HG02870 (cell line): ENCODE measurements around the gene PDZD2.
"Not testable (repeated sequence)": the region's sequence is repeated elsewhere in the genome, so short reads cannot be mapped to it uniquely, and the experiment has no call there.

Experiments
- ATAC-seq: cut with Tn5 transposase; IDR thresholded peaks from one replicate; pipeline ENCODE4 v1.9.1; 2021; ENCODE audit warnings: mild to moderate bottlenecking, moderate library complexity; ENCODE audit not compliant: unreplicated experiment

The PDZD2 gene

DNA sequence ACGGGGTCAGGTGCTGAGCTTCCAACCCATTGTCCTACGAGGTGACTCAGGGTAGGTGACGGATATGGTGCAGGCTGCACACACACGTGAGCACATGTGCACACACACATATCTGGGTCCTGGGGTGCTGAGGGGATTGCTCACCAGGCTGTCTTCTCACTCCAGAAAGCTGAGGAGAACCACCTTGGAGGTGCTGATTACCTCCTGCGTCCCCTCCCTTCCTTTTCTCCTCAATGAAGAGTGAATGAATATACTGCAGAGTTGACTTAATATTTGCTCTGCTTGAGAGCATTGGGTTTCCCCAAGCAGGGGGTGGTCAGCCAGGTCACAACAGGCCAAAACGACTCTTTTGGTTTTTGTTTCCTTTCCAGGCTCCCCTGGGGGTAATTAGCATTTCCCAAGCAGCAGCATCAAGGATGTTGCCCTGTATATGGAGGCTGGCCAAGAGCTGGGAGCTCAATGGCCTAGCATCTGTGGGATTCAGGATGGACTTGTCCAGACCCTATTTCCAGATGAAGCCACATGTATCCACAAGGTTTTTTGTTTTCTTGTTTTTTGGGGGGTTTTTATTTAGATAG is 49.7 kb downstream of the PDZD2 start:
- no peak for ATAC-seq

DNA sequence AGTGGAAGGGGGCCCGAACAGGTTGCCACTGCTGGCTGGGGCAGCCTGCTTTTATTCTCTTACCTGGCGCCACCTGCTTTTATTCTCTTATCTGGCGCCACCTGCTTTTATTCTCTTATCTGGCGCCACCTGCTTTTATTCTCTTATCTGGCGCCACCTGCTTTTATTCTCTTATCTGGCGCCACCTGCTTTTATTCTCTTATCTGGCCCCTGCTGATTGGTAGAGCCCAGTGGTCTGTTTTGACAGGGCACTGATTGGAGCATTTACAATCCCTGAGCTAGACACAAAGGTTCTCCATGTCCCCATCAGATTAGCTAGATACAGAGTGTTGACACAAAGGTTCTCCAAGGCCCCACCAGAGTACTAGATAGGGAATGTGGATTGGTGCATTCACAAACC is 52.5 kb downstream of the PDZD2 start:
- ATAC-seq = not testable (repeated sequence)

GRCh38 chr5:31692561-31693221 is 53.8 kb downstream of the PDZD2 start:
- no peak for ATAC-seq

DNA sequence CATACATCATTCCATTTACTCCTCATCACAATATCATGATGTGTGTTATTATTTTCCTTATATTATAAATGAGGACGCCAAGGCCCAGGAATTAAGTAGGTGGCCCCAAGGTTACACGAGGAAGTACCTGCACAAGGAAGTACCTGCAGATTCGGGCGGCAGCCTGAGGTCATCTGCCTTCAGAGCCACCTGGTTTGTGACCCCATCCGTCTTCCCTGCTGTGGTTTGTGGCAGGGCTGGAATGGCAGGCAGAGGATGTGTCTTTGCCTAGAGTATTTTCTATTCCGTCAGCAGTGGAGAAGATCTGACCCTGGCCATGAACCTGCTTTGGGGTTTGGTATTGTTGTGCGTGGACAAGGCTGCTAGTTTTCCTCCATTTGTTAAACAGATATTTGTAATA is 59.7 kb downstream of the PDZD2 start:
- no peak for ATAC-seq

DNA sequence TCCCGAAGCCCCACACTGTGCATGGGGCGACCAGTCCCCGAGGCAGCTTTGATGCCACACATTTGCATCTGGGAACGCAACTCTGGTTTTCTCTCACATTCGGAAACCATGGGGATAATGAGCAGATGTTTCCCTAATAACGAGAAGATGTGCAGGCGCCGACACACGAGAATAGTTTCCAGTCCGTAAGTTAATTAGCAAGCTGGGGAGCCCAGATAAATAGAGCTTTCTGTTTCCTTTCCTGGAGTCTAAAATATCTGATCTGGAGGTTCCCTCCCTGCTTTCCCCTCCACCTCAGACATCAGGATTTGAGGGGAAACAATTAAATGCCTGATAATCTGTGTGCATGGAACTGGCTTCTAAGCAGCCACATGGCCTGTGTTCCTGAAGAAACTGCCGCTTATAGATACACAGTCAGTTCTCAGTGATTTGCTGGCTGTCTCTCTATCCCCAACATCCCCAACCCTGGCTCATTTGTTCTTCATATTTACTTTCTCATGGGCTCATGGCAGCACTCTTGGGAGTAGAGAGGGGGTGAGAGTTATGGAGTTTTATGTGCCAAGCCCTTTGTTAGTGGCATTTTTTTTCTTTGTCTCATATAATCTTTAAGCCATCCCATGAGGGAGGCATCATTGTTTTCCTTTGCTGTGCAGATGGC is 62.8 kb downstream of the PDZD2 start:
- ATAC-seq = no peak

GRCh38 chr5:31702712-31703111 is 63.8 kb downstream of the PDZD2 start:
- ATAC-seq = no peak

DNA sequence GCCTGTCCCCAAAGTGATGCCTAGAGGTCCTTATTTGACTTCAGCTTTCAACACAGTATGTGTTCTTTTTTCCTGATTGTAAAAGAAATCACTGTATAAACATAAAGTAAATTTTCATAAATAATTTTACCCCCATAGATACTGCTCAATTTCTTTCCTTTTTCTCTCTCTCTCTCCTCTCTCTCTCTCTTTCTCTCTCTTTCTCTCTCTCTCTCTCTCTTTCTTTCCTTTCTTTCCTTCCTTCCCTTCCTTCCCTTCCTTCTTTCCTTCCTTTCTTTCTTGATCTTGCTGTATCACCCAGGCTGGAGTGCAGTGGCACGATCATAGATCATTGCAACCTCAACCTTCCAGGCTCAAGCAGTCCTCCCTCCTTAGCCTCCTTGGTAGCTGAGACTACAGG is 64.8 kb downstream of the PDZD2 start:
- ATAC-seq = no peak

GRCh38 chr5:31706186-31706585 is 67.3 kb downstream of the PDZD2 start:
- ATAC-seq = no peak

- ATAC-seq = no peak
These were observed 68.4 kb downstream of the PDZD2 start for GRCh38 chr5:31707329-31707728.

DNA sequence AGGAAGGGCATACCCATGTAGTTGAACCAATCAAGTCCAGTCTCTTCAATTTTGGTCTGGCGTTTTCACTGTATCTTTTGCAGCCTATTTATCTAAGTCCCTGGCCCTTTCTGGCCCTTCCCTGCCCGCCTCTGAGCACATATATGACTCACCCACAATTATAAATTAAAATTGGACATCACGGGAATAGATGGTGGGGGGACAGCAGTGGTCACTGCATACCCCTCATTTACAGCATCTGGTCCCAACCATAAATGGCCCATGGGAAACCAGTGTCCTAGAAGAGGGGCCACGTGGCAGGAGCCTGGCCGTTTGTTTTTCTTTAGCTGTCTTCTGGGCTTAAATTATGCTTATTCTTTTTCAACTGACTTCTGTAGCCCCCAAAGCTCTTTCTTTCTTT is 69.2 kb downstream of the PDZD2 start:
- no peak for ATAC-seq

GRCh38 chr5:31711363-31711762 is 72.4 kb downstream of the PDZD2 start:
- no peak for ATAC-seq

DNA sequence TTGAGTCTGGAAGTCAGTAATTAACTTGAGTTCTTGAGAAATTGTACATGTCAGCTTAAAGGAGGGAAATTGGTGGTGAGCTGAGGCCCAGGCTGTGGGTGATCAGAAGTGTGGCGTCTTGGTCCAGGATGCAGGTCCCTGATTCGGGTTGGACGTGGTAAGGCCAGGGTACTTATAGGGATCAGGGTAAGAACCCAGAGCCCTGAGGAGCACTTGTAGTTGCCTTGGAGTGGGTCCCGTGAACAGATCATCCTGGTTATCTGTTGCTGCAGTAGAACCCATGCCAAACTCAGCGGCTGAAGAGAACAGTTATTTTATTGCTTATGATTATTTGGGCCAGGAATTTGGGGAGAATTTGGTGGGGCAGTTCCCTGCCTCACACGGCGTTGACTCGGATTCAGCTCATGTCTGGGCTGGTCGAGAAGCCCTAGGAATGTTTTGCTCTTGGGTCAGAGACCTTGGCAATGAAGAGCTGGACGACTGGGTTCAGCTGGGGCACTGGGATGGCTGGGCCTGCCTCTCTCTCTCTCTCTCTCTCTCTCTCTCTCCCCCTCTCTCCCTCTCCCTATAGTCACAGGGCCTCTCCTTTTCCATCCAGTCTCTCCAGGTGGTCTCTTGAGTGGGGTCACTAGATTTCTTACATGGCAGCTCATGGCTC is 73.1 kb downstream of the PDZD2 start:
- no peak for ATAC-seq

DNA sequence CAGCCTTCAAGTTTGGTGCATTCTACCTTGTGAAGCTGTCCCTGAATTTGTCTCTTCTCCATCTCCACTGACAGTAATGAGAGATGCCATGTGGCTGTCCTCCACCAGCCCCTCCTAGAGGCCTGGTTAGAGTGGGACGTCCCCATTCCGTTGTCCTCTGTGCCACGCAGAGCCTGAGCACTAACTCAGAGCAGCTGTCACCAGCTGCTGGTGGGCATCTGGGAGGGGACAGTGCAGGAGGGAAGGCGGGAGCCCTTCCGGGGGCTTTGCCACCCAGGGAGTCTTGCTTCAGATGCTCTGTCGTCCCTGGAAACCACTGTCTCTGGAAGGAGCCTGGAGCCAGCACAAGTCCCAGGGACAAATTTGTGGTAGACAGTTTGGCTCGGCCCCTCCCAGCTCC is 78.6 kb downstream of the PDZD2 start:
- no peak for ATAC-seq

- no peak for ATAC-seq
These were observed 81.1 kb downstream of the PDZD2 start for GRCh38 chr5:31720004-31720403.

DNA sequence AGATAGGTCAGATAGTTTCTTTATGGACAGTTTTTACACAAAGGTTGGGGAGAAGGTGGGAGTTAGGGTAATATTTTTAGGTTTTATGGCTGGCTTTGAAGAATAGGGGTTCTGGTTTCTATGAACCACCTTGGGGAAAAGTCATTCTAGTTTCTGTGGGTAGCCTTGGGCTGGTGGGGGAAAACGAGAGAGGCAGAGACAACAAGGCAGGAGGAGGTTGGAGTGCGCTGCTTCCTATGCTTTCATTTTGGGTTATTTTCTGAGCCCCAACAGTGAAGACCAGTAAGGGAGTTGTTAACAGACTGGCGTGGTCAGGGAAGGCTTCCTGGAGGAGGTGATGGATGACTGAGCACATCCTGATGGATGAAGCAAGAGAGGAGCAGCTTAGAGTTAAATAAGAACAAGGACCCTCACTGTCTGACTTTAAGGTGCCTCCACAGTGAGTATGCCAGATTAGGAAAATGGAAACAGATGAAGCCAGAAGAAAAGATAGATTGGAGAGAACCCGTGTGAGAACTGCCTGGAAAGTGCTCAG is 81.9 kb downstream of the PDZD2 start:
- no peak for ATAC-seq

GRCh38 chr5:31722111-31722510 is 83.2 kb downstream of the PDZD2 start:
- no peak for ATAC-seq

DNA sequence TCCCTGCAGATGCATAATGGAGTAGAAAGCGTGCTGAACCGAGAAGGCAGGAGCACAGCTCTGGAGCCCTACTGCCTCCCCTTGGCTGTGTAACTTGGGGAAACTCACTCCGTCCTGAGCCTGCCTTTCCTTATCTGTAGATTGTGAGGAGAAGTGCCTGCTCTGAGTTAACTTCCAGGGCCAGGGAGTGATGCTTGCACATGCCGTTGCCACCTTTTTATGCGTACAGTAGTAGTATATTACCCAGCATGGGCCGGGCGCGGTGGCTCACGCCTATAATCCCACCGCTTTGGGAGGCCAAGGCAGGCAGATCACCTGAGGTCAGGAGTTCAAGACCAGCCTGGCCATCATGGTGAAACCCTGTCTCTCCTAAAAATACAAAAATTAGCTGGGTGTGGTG is 87.1 kb downstream of the PDZD2 start:
- no peak for ATAC-seq

- ATAC-seq = no peak
These were observed 88.0 kb downstream of the PDZD2 start for GRCh38 chr5:31726952-31727351.

- ATAC-seq = no peak
These were observed 89.1 kb downstream of the PDZD2 start for GRCh38 chr5:31728039-31728438.

- ATAC-seq = not testable (repeated sequence)
These were observed 89.9 kb downstream of the PDZD2 start for GRCh38 chr5:31728806-31729205.

DNA sequence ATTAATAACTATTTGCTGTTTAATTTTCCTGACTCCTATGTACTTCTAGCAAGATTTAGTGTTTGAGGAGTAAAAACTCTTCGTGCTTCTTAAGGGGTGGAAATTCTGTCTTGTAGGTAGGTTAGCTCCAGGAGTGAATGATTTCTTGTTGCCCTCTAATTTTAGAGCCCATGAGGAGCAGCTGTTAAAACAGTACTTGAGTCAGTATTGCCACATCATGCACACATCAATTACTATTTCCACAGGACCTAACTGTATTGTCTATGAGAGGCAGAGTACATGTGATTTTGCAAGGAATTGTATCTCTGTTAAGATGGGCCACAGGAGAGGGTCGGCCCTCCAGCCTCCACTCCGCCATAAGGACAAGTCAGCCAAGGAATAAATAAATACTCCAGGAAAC is 91.2 kb downstream of the PDZD2 start:
- no peak for ATAC-seq

DNA sequence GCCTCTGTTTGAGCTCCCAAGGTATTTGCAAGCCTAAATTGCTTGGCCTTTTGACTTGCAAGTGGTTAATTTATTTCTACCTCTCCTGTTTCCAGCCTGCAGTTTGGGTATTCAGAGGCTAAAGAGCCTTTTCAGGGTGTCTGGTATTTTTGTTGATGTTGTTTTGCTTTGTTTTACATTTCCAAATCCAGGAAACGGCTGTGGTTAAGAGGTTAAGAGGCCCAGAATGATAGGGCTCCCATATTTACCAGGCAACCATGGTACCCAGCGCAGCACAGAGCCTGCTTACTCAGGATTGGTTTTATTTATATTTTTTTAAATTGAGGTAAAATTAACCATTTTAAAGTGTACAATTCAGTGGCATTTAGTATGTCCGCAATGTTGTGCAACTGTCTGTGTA is 92.1 kb downstream of the PDZD2 start:
- ATAC-seq = no peak
